Measurements from ENCODE around the gene SMIM45.

GRCh38 chr22:41948142-41948541 is 3.8 kb upstream of the SMIM45 start:
- no peak for TF ChIP-seq POLR2AphosphoS5 (IDR thresholded peaks at IDR 0.05; ENCODE audit: borderline replicate concordance, low read depth, low read length)
- no peak for TF ChIP-seq EZH2 (IDR thresholded peaks at IDR 0.05)
- no peak for TF ChIP-seq FOXP2 (optimal IDR thresholded peaks at IDR 0.05; ENCODE audit: control extremely low read depth, extremely low read length, insufficient read depth)
